H1 (cell line): ENCODE data around the gene PUDP. TPM values are rescaled to one million over a fixed set of nuclear protein-coding genes. Genes with fewer than 3 reads are reported as not detected.

ENCODE experiments used
- RNF2 ChIP-seq: fragments of 200-900, 300-1000 bp; sonication (generic); IDR thresholded peaks from 2 replicates; pipeline ENCODE4 v1.7.1; 2016; ENCODE audit warnings: borderline replicate concordance, low read depth, mild to moderate bottlenecking, antibody characterized with exemption, low read length; ENCODE audit not compliant: poor library complexity, severe bottlenecking; ENCODE audit errors: missing control alignments
- polyA plus RNA-seq, 7 experiments: library from polyadenylated mRNA; depleted of rRNA in 3 of 7; stranded (reverse) in 5 of 7; unstranded in 2 of 7; fragments of >200 nt in 5 of 7; fragments of 200-250 nt in 2 of 7; gene quantifications; 1 replicate in 5 of 7; 2 replicates in 1 of 7; 4 replicates in 1 of 7; pipeline versions ENCODE4 v1.2.1 to v1.2.3, GENCODE V29; 2011 to 2013; ENCODE audit warnings: missing spikeins in 2 of 7, mixed read lengths in 2 of 7
- total RNA-seq: library from RNA; stranded (reverse); fragmentation: NEBNext Ultra II Directional; extraction: Animal tissue kit (Norgen Biotek cat#: 25700); gene quantifications from 2 replicates; pipeline ENCODE4 v1.2.1, GENCODE V29; 2021

Gene PUDP
- total and polyA plus RNA-seq, 2 of the 8 experiments (the other 6 are each of a cell fraction or from before 2014, with no cell fraction given): 27.2 to 30.2 TPM

DNA sequence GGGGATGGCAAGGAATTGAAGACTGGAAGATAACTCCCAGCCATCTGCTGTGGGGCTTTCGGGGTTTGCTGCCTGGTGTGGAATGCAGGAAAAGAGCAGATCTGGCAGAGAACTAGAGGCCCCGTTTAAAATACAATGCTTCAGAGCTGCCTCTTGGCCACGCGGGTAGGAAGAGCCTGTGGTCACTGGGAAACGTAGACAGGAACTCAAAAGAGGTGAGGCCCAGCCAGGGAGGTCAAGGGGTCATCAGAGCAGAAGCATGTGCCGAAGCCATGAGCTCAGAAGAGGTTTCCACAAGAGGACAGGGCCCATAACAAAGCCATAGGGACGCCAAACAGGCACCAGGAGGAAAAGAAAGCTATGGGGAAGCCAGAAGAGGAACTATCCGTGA is 14.9 kb downstream of the PUDP start (continued):
- TF ChIP-seq RNF2: no peak
